SU-DHL-6 (cell line): Measurements from ENCODE around the gene TMPRSS9.

Experiments
- CTCF ChIP-seq: fragments of 200-600 bp; sonication (generic); IDR thresholded peaks from one replicate; pipeline ENCODE4 v1.5.1; 2017; ENCODE audit warnings: antibody characterized with exemption, mild to moderate bottlenecking, low read length, moderate library complexity; ENCODE audit not compliant: insufficient read depth, poor library complexity, severe bottlenecking
- EZH2phosphoT487 ChIP-seq: fragments of 200-600 bp; sonication (generic), shearing (Covaris generic); conservative IDR thresholded peaks from 2 replicates; pipeline ENCODE4 v1.6.1; 2018; ENCODE audit warnings: mild to moderate bottlenecking, antibody characterized with exemption, low read length, moderate library complexity, mixed read lengths

GRCh38 chr19:2432131-2432848 is 72.2 kb downstream of the TMPRSS9 start:
- no peak for TF ChIP-seq CTCF
- TF ChIP-seq EZH2phosphoT487, result no peak
